Measurements from ENCODE around the gene GMFB. TPM values are rescaled to one million over a fixed set of nuclear protein-coding genes. Genes with fewer than 3 reads are reported as not detected.

The GMFB gene
- total and polyA plus RNA-seq, 10 of the 15 experiments (the other 5 are each of a cell fraction or from before 2014, with no cell fraction given) = 29.3 to 71.0 (median 50.8) TPM

DNA sequence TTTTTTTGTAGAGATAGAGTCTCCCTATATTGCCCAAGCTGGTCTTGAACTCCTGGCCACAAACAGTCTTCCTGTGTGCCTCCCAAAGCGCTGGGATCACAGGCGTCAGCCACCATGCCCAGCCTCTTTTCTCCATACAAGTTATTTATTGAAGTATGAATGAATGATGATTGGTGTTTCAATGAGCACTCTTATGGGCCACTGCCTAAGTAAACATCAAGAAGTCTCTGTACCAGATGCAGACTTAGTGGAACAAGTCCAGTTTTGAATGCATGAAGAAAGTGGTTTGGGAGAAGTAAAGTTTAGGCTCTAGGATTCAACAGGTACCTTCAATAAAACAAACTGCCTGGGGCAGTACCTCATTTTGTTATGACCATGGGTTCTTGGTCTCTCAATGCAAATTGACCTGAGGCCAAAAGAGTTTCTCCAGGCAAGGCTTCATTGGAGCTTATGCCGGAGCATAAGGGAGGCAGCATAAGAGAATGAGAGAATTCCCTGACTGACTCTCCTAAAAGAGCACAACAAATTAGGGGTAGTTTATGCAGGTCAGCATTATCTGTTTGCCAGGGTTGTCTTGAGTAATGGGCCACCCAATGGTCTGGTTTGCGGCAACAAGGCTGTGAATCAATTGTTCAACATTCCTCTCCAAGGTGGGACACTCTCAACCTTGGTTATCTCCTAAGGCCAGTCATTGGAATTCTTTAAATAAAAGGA, 1.1 kb upstream of the GMFB start (continued):
- TF ChIP-seq ZBTB11 (CRISPR knock-in tag; IDR thresholded peaks at IDR 0.05) (no peak), MYC (IDR thresholded peaks at IDR 0.05; ENCODE audit: insufficient read depth, insufficient read length, insufficient replicate concordance, low read length, severe bottlenecking) (no peak), NFXL1 (IDR thresholded peaks at IDR 0.05; ENCODE audit: borderline replicate concordance) (no peak), ZBTB33 (IDR thresholded peaks at IDR 0.05) (no peak), IKZF1 (conservative IDR thresholded peaks at IDR 0.05) (no peak)
- TF ChIP-seq, protein P1, sequence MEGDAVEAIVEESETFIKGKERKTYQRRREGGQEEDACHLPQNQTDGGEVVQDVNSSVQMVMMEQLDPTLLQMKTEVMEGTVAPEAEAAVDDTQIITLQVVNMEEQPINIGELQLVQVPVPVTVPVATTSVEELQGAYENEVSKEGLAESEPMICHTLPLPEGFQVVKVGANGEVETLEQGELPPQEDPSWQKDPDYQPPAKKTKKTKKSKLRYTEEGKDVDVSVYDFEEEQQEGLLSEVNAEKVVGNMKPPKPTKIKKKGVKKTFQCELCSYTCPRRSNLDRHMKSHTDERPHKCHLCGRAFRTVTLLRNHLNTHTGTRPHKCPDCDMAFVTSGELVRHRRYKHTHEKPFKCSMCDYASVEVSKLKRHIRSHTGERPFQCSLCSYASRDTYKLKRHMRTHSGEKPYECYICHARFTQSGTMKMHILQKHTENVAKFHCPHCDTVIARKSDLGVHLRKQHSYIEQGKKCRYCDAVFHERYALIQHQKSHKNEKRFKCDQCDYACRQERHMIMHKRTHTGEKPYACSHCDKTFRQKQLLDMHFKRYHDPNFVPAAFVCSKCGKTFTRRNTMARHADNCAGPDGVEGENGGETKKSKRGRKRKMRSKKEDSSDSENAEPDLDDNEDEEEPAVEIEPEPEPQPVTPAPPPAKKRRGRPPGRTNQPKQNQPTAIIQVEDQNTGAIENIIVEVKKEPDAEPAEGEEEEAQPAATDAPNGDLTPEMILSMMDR (IDR thresholded peaks at IDR 0.05 in 2 of 3, conservative IDR thresholded peaks at IDR 0.05 in 1 of 3; ENCODE audit: control insufficient read depth in 2 of 3, extremely low read depth in 1 of 3, insufficient read depth in 1 of 3, low read depth in 3 of 3, low read length in 3 of 3) = no peak
